GM12874 (cell line): Measurements from ENCODE around the gene ZBTB21.

ENCODE experiments used
- CTCF ChIP-seq: IDR thresholded peaks from 2 replicates; pipeline ENCODE4 v1.5.1; 2011; ENCODE audit warnings: low read depth, mild to moderate bottlenecking, control low read depth, low read length, moderate library complexity; ENCODE audit not compliant: insufficient read depth

The ZBTB21 gene

GRCh38 chr21:42055425-42055824, 45.3 kb upstream of the ZBTB21 start:
- TF ChIP-seq CTCF = no peak

- no peak for TF ChIP-seq CTCF
Measured at GRCh38 chr21:42051788-42052187, 41.6 kb upstream of the ZBTB21 start.

GRCh38 chr21:42049578-42050430, 39.6 kb upstream of the ZBTB21 start:
- no peak for TF ChIP-seq CTCF

- TF ChIP-seq CTCF = no peak
Measured at GRCh38 chr21:42048870-42049577, 38.9 kb upstream of the ZBTB21 start.

- no peak for TF ChIP-seq CTCF
Measured at GRCh38 chr21:42047821-42048613, 37.9 kb upstream of the ZBTB21 start.

GRCh38 chr21:42044871-42045495, 34.8 kb upstream of the ZBTB21 start:
- no peak for TF ChIP-seq CTCF
